SK-N-SH treated with all-trans-retinoic acid at 6 μM for 48 hours (cell line): ENCODE measurements around the gene PHKG2.

Experiments used
- ATAC-seq: fragments of 200-7000 bp; cut with Tn5 transposase; 3 replicates; pipeline ENCODE4 v1.9.1; 2020; ENCODE audit warnings: mild to moderate bottlenecking, moderate library complexity
- ARNTL ChIP-seq: fragments of 450-650 bp; formaldehyde crosslinking; IDR thresholded peaks from 2 replicates; pipeline ENCODE4 v1.5.0; 2020; ENCODE audit warnings: low read depth, mild to moderate bottlenecking, moderate library complexity, borderline replicate concordance
- BACH2 ChIP-seq: fragments of 250-450 bp; sonication (Bioruptor Pico); IDR thresholded peaks from 2 replicates; pipeline ENCODE4 v1.9.0; 2021; ENCODE audit warnings: mild to moderate bottlenecking, borderline replicate concordance
- CREB5 ChIP-seq: fragments of 250-450 bp; sonication (Bioruptor Pico); IDR thresholded peaks from 2 replicates; pipeline ENCODE4 v1.5.1; 2020; ENCODE audit warnings: low read depth, mild to moderate bottlenecking, moderate library complexity
- CSDC2 ChIP-seq: fragments of 250-450 bp; sonication (Bioruptor Pico); IDR thresholded peaks from 2 replicates; pipeline ENCODE4 v1.5.0; 2020; ENCODE audit warnings: mild to moderate bottlenecking, moderate library complexity
- ESRRG ChIP-seq: fragments of 250-450 bp; sonication (Bioruptor Pico); IDR thresholded peaks from 2 replicates; pipeline ENCODE4 v1.6.1; 2021; ENCODE audit warnings: mild to moderate bottlenecking
- GLIS3 ChIP-seq: fragments of 250-450 bp; sonication (Bioruptor Pico); IDR thresholded peaks from 2 replicates; pipeline ENCODE4 v1.5.0; 2020; ENCODE audit warnings: mild to moderate bottlenecking, moderate library complexity
- ISL1 ChIP-seq: fragments of 250-450 bp; sonication (Bioruptor Pico); IDR thresholded peaks from 2 replicates; pipeline ENCODE4 v2.1.2; 2022; ENCODE audit warnings: mild to moderate bottlenecking, moderate library complexity
- OSR1 ChIP-seq: fragments of 250-450 bp; sonication (Bioruptor Pico); IDR thresholded peaks from 2 replicates; pipeline ENCODE4 v1.8.0; 2022; ENCODE audit warnings: moderate library complexity, mild to moderate bottlenecking, inconsistent platforms
- RARB ChIP-seq: fragments of 250-450 bp; sonication (Bioruptor Pico); IDR thresholded peaks from 2 replicates; pipeline ENCODE4 v1.8.0; 2021; ENCODE audit warnings: mild to moderate bottlenecking, moderate library complexity
- SNAI2 ChIP-seq: fragments of 250-450 bp; sonication (Bioruptor Pico); IDR thresholded peaks from 2 replicates; pipeline ENCODE4 v1.5.0; 2020; ENCODE audit warnings: mild to moderate bottlenecking, moderate library complexity
- TOX ChIP-seq: fragments of 250-450 bp; sonication (Bioruptor Pico); IDR thresholded peaks from 2 replicates; pipeline ENCODE4 v1.8.0; 2021; ENCODE audit warnings: mild to moderate bottlenecking, moderate library complexity, borderline replicate concordance
- TSHZ2 ChIP-seq: fragments of 250-450 bp; sonication (Bioruptor Pico); IDR thresholded peaks from 2 replicates; pipeline ENCODE4 v1.5.0; 2020; ENCODE audit warnings: mild to moderate bottlenecking, moderate library complexity
- ZC3H10 ChIP-seq: fragments of 250-450 bp; sonication (Bioruptor Pico); IDR thresholded peaks from 2 replicates; pipeline ENCODE4 v1.5.1; 2021; ENCODE audit warnings: mild to moderate bottlenecking, moderate library complexity
- ZFP3 ChIP-seq: fragments of 250-450 bp; sonication (Bioruptor Pico); IDR thresholded peaks from 2 replicates; pipeline ENCODE4 v1.5.0; 2020; ENCODE audit warnings: mild to moderate bottlenecking, moderate library complexity
- ZFP30 ChIP-seq: fragments of 450-650 bp; formaldehyde crosslinking; IDR thresholded peaks from 2 replicates; pipeline ENCODE4 v1.5.0; 2022; ENCODE audit warnings: mild to moderate bottlenecking, moderate library complexity
- ZNF565 ChIP-seq: fragments of 450-650 bp; formaldehyde crosslinking; conservative IDR thresholded peaks from 2 replicates; pipeline ENCODE4 v1.5.0; 2020; ENCODE audit warnings: low read depth, mild to moderate bottlenecking, moderate library complexity
- ZNF70 ChIP-seq: fragments of 450-650 bp; formaldehyde crosslinking; IDR thresholded peaks from 2 replicates; pipeline ENCODE4 v1.5.0; 2020; ENCODE audit warnings: mild to moderate bottlenecking, moderate library complexity
- ZNF8 ChIP-seq: fragments of 450-650 bp; formaldehyde crosslinking; IDR thresholded peaks from 2 replicates; pipeline ENCODE4 v1.5.0; 2020; ENCODE audit warnings: mild to moderate bottlenecking, moderate library complexity
- TF ChIP-seq, protein P1 (sequence below): fragments of 250-450 bp; sonication (Bioruptor Pico); IDR thresholded peaks from 2 replicates; pipeline ENCODE4 v1.8.0; 2021; ENCODE audit warnings: low read depth, mild to moderate bottlenecking, moderate library complexity, borderline replicate concordance
- TF ChIP-seq, protein P2 (sequence below): fragments of 250-450 bp; sonication (Bioruptor Pico); IDR thresholded peaks from 2 replicates; pipeline ENCODE4 v1.8.0; 2020; ENCODE audit warnings: mild to moderate bottlenecking, moderate library complexity, borderline replicate concordance
- TF ChIP-seq, protein P3 (sequence below): fragments of 250-450 bp; sonication (Bioruptor Pico); IDR thresholded peaks from 2 replicates; pipeline ENCODE4 v1.5.1; 2021; ENCODE audit warnings: mild to moderate bottlenecking, moderate library complexity

The PHKG2 gene

GRCh38 chr16:30750201-30750600, 2.0 kb downstream of the PHKG2 start:
- ATAC-seq = no peak
- TF ChIP-seq RARB (no peak), ZNF565 (no peak), ZC3H10 (CRISPR knock-in tag) (no peak), ARNTL (CRISPR knock-in tag) (no peak), TSHZ2 (CRISPR knock-in tag) (no peak), ISL1 (CRISPR knock-in tag) (no peak), SNAI2 (CRISPR knock-in tag) (no peak)
- TF ChIP-seq, protein P1, sequence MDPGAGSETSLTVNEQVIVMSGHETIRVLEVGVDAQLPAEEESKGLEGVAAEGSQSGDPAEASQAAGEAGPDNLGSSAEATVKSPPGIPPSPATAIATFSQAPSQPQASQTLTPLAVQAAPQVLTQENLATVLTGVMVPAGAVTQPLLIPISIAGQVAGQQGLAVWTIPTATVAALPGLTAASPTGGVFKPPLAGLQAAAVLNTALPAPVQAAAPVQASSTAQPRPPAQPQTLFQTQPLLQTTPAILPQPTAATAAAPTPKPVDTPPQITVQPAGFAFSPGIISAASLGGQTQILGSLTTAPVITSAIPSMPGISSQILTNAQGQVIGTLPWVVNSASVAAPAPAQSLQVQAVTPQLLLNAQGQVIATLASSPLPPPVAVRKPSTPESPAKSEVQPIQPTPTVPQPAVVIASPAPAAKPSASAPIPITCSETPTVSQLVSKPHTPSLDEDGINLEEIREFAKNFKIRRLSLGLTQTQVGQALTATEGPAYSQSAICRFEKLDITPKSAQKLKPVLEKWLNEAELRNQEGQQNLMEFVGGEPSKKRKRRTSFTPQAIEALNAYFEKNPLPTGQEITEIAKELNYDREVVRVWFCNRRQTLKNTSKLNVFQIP (CRISPR knock-in tag) = no peak

DNA sequence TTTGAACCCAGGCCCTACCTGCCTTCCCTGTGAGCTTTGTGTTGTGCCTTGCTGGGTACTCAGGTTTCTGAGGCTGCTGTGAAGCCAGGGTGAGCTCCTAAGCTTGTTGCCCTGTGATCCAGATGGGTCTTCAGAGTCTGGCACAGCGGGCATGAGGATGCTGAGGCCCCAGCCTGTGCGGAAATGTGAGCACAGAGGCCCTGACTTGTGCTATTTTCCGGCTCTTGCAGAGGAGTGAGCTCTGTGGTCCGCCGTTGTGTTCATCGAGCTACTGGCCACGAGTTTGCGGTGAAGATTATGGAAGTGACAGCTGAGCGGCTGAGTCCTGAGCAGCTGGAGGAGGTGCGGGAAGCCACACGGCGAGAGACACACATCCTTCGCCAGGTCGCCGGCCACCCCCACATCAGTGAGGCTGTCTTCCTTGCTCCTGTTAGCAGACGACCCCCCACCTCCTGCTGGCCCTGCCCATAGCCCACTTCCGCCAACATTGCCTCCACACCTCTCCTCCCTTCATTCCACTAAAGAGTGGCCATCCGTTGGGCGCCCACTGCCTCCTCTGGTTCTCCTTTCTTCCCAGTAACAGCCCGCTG, 2.7 kb downstream of the PHKG2 start:
- no peak for TF ChIP-seq ZNF70 (CRISPR knock-in tag)
- TF ChIP-seq TOX = no peak
- TF ChIP-seq ZNF8 = no peak
- no peak for TF ChIP-seq CREB5 (CRISPR knock-in tag)
- TF ChIP-seq CSDC2 (CRISPR knock-in tag) = no peak
- TF ChIP-seq ZNF565 = no peak
- no peak for TF ChIP-seq ISL1 (CRISPR knock-in tag)
- no peak for TF ChIP-seq ZFP3 (CRISPR knock-in tag)
- TF ChIP-seq TSHZ2 (CRISPR knock-in tag) = no peak
- TF ChIP-seq, all 23 proteins: peak for 0
- ATAC-seq = no peak

GRCh38 chr16:30753596-30753995, 5.4 kb downstream of the PHKG2 start:
- ATAC-seq = no peak
- TF ChIP-seq TSHZ2 (CRISPR knock-in tag) = no peak
- no peak for TF ChIP-seq TOX
- TF ChIP-seq OSR1 = no peak
- no peak for TF ChIP-seq GLIS3 (CRISPR knock-in tag)
- TF ChIP-seq, protein P2, sequence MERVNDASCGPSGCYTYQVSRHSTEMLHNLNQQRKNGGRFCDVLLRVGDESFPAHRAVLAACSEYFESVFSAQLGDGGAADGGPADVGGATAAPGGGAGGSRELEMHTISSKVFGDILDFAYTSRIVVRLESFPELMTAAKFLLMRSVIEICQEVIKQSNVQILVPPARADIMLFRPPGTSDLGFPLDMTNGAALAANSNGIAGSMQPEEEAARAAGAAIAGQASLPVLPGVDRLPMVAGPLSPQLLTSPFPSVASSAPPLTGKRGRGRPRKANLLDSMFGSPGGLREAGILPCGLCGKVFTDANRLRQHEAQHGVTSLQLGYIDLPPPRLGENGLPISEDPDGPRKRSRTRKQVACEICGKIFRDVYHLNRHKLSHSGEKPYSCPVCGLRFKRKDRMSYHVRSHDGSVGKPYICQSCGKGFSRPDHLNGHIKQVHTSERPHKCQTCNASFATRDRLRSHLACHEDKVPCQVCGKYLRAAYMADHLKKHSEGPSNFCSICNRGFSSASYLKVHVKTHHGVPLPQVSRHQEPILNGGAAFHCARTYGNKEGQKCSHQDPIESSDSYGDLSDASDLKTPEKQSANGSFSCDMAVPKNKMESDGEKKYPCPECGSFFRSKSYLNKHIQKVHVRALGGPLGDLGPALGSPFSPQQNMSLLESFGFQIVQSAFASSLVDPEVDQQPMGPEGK = no peak
- TF ChIP-seq CREB5 (CRISPR knock-in tag) = no peak
- no peak for TF ChIP-seq ISL1 (CRISPR knock-in tag)
- no peak for TF ChIP-seq ZNF70 (CRISPR knock-in tag)
- TF ChIP-seq ZNF565 = no peak
- TF ChIP-seq SNAI2 (CRISPR knock-in tag) = no peak
- TF ChIP-seq, protein P3, sequence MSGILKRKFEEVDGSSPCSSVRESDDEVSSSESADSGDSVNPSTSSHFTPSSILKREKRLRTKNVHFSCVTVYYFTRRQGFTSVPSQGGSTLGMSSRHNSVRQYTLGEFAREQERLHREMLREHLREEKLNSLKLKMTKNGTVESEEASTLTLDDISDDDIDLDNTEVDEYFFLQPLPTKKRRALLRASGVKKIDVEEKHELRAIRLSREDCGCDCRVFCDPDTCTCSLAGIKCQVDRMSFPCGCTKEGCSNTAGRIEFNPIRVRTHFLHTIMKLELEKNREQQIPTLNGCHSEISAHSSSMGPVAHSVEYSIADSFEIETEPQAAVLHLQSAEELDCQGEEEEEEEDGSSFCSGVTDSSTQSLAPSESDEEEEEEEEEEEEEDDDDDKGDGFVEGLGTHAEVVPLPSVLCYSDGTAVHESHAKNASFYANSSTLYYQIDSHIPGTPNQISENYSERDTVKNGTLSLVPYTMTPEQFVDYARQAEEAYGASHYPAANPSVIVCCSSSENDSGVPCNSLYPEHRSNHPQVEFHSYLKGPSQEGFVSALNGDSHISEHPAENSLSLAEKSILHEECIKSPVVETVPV (CRISPR knock-in tag) = no peak
- TF ChIP-seq ZFP30 (CRISPR knock-in tag) = no peak
- TF ChIP-seq BACH2 (CRISPR knock-in tag) = no peak
- TF ChIP-seq ZNF8 = no peak
- no peak for TF ChIP-seq ESRRG
